Measurements from ENCODE around the gene CERT1. TPM values are rescaled to one million over a fixed set of nuclear protein-coding genes. Genes with fewer than 3 reads are reported as not detected.

Gene CERT1
- polyA plus RNA-seq, 1 of the 3 experiments (the other 2 are of a cell fraction), result 4.5 TPM

DNA sequence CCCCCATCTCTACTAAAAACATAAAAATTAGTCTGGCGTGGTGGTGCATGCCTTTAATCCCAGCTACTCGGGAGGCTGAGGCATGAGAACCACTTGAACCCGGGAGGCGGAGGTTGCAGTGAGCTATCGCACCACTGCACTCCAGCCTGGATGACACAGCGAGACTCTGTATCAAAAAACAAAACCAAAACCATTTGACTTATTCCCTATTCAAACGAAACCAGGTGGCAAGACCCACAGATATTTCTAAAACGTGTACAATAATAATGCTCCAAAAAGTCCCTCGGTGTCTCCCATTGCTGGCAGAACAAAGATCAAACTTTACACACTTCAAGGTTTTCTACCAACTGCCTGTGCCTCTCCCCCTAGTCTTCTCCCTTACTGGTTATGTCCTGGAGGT, 144.6 kb downstream of the CERT1 start:
- peaks cover 0 to 12% of the 10 kb centered on the region in 2 experiments for H3K36me3 ChIP-seq (replicated peaks in 1 of 2; ENCODE audit: control insufficient read depth in 1 of 2, insufficient read depth in 2 of 2, low read length in 1 of 2)
- H3K4me3 ChIP-seq (ENCODE audit: low read depth in 2 of 2, low read length in 1 of 2), result no peak overlapping the region
- H4K20me1 ChIP-seq (ENCODE audit: insufficient read depth), result no peaks in the 10 kb centered on the region
- ChIA-PET POLR2A (no interaction called here), CTCF (no interaction called here)
- no peaks in the 10 kb centered on the region for H3K27me3 ChIP-seq (ENCODE audit: insufficient read depth)
- H3F3A ChIP-seq (replicated peaks; ENCODE audit: insufficient read depth), result no peaks in the 10 kb centered on the region
- no peak for DNase-seq
- H3K9ac ChIP-seq, result no peak overlapping the region
- H2AFZ ChIP-seq (ENCODE audit: low read depth), result no peak overlapping the region
- WGBS (ENCODE audit: low lambda C conversion rate), result 92% methylated on average over 9 of the region's 9 CpGs
- no peaks in the 10 kb centered on the region for H3K9me2 ChIP-seq
- no peaks in the 10 kb centered on the region for H3K9me3 ChIP-seq
- peaks cover 0 to 7% of the 10 kb centered on the region in 2 experiments; a peak in 1 of 4 replicates for H3K4me1 ChIP-seq (ENCODE audit: control insufficient read depth in 1 of 2, insufficient read depth in 2 of 2, low read depth in 1 of 2, low read length in 1 of 2)
- TF ChIP-seq, protein P1, sequence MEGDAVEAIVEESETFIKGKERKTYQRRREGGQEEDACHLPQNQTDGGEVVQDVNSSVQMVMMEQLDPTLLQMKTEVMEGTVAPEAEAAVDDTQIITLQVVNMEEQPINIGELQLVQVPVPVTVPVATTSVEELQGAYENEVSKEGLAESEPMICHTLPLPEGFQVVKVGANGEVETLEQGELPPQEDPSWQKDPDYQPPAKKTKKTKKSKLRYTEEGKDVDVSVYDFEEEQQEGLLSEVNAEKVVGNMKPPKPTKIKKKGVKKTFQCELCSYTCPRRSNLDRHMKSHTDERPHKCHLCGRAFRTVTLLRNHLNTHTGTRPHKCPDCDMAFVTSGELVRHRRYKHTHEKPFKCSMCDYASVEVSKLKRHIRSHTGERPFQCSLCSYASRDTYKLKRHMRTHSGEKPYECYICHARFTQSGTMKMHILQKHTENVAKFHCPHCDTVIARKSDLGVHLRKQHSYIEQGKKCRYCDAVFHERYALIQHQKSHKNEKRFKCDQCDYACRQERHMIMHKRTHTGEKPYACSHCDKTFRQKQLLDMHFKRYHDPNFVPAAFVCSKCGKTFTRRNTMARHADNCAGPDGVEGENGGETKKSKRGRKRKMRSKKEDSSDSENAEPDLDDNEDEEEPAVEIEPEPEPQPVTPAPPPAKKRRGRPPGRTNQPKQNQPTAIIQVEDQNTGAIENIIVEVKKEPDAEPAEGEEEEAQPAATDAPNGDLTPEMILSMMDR (IDR thresholded peaks at IDR 0.05), result no peak
- TF ChIP-seq FOSL2 (IDR thresholded peaks at IDR 0.05; ENCODE audit: borderline replicate concordance, low read depth) (no peak), TAF1 (IDR thresholded peaks at IDR 0.05; ENCODE audit: borderline replicate concordance, low read depth, low read length) (no peak), NRF1 (IDR thresholded peaks at IDR 0.05; ENCODE audit: low read depth, low read length) (no peak), RFX5 (IDR thresholded peaks at IDR 0.05; ENCODE audit: low read length) (no peak), RAD21 (IDR thresholded peaks at IDR 0.05; ENCODE audit: low read length) (no peak), TEAD4 (IDR thresholded peaks at IDR 0.05; ENCODE audit: borderline replicate concordance, insufficient read depth) (no peak)
- H3K4me2 ChIP-seq, result no peak overlapping the region
- H3K27ac ChIP-seq (ENCODE audit: low read depth in 2 of 2, low read length in 1 of 2), result peak overlapping the region in 1 of 2 experiments; percentile 22; a peak in 1 of 4 replicates
- no peaks in the 10 kb centered on the region for H3K79me2 ChIP-seq (ENCODE audit: insufficient read depth)

DNA sequence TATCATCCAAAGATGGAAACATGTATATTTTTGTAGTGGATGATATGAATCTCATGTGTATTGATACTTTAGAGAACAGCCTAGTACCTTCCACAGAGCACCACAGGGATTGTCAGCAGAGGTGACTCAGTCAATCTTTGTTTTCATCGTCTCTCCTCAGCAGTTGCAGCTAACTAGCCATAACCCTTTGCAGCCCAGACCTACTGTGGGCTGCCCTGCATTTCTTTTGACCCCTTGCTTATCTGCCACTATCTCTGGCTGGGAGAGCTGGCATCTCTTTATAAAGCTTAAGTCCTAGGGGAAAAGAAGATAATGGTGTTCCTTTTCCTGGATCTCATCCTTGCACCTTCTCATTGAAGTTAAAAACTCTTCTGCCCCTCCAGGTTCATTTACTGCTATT, 145.7 kb downstream of the CERT1 start:
- H4K20me1 ChIP-seq (ENCODE audit: insufficient read depth), result no peaks in the 10 kb centered on the region
- H3K4me2 ChIP-seq, result no peak overlapping the region
- H3K9ac ChIP-seq, result no peak overlapping the region
- H2AFZ ChIP-seq (ENCODE audit: low read depth), result no peak overlapping the region
- no peaks in the 10 kb centered on the region for H3K79me2 ChIP-seq (ENCODE audit: insufficient read depth)
- H3F3A ChIP-seq (replicated peaks; ENCODE audit: insufficient read depth), result no peaks in the 10 kb centered on the region
- H3K9me2 ChIP-seq, result no peaks in the 10 kb centered on the region
- no peak for DNase-seq
- TF ChIP-seq NFIC (IDR thresholded peaks at IDR 0.05; ENCODE audit: borderline replicate concordance) (no peak), GABPA (IDR thresholded peaks at IDR 0.05; ENCODE audit: low read depth) (no peak), YY1 (IDR thresholded peaks at IDR 0.05; ENCODE audit: low read depth) (no peak), RXRA (IDR thresholded peaks at IDR 0.05; ENCODE audit: borderline replicate concordance, low read depth) (no peak), FOSL2 (IDR thresholded peaks at IDR 0.05; ENCODE audit: borderline replicate concordance, low read depth) (no peak), MAX (IDR thresholded peaks at IDR 0.05; ENCODE audit: low read depth) (no peak), ELF1 (IDR thresholded peaks at IDR 0.05) (no peak), EP300 (IDR thresholded peaks at IDR 0.05; ENCODE audit: borderline replicate concordance in 1 of 2, low read depth in 1 of 2, low read length in 1 of 2) (no peak), REST (IDR thresholded peaks at IDR 0.05; ENCODE audit: low read depth, low read length) (no peak), FOXJ3 (CRISPR knock-in tag; IDR thresholded peaks at IDR 0.05) (no peak), MEF2A (IDR thresholded peaks at IDR 0.05; ENCODE audit: borderline replicate concordance, low read depth) (no peak), RAD21 (IDR thresholded peaks at IDR 0.05; ENCODE audit: low read length) (no peak), RCOR1 (IDR thresholded peaks at IDR 0.05; ENCODE audit: low read length) (no peak)
- TF ChIP-seq, protein P2, sequence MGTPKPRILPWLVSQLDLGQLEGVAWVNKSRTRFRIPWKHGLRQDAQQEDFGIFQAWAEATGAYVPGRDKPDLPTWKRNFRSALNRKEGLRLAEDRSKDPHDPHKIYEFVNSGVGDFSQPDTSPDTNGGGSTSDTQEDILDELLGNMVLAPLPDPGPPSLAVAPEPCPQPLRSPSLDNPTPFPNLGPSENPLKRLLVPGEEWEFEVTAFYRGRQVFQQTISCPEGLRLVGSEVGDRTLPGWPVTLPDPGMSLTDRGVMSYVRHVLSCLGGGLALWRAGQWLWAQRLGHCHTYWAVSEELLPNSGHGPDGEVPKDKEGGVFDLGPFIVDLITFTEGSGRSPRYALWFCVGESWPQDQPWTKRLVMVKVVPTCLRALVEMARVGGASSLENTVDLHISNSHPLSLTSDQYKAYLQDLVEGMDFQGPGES (IDR thresholded peaks at IDR 0.05; ENCODE audit: low read depth, low read length), result no peak
- TF ChIP-seq, protein P3, sequence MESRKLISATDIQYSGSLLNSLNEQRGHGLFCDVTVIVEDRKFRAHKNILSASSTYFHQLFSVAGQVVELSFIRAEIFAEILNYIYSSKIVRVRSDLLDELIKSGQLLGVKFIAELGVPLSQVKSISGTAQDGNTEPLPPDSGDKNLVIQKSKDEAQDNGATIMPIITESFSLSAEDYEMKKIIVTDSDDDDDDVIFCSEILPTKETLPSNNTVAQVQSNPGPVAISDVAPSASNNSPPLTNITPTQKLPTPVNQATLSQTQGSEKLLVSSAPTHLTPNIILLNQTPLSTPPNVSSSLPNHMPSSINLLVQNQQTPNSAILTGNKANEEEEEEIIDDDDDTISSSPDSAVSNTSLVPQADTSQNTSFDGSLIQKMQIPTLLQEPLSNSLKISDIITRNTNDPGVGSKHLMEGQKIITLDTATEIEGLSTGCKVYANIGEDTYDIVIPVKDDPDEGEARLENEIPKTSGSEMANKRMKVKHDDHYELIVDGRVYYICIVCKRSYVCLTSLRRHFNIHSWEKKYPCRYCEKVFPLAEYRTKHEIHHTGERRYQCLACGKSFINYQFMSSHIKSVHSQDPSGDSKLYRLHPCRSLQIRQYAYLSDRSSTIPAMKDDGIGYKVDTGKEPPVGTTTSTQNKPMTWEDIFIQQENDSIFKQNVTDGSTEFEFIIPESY (IDR thresholded peaks at IDR 0.05; ENCODE audit: borderline replicate concordance, low read depth), result no peak
- no peaks in the 10 kb centered on the region for H3K9me3 ChIP-seq
- no peaks in the 10 kb centered on the region for H3K27me3 ChIP-seq (ENCODE audit: insufficient read depth)
- POLR2A ChIA-PET, result no interaction called here
- peaks cover 5 to 19% of the 10 kb centered on the region in 2 experiments for H3K36me3 ChIP-seq (replicated peaks in 1 of 2; ENCODE audit: control insufficient read depth in 1 of 2, insufficient read depth in 2 of 2, low read length in 1 of 2)
- H3K4me3 ChIP-seq (ENCODE audit: low read depth in 2 of 2, low read length in 1 of 2), result no peak overlapping the region
- H3K4me1 ChIP-seq (ENCODE audit: control insufficient read depth in 1 of 2, insufficient read depth in 2 of 2, low read depth in 1 of 2, low read length in 1 of 2), result peaks cover 0 to 7% of the 10 kb centered on the region in 2 experiments; a peak in 1 of 4 replicates
- CTCF ChIA-PET, result no interaction called here
- no peak overlapping the region for H3K27ac ChIP-seq (ENCODE audit: low read depth in 2 of 2, low read length in 1 of 2)
- 75% methylated on average over 1 of the region's 1 CpG for WGBS (ENCODE audit: low lambda C conversion rate)

Measured in SK-N-SH (cell line).